OCI-LY7 (cell line): ENCODE data around the gene B2M. TPM values are rescaled to one million over a fixed set of nuclear protein-coding genes. Genes with fewer than 3 reads are reported as not detected.
A peak's percentile ranks its signal among the peaks of the same experiment; 100 is the strongest.

Experiments used
- BruUV-seq: library from RNA; stranded (reverse); fragments of 400-500 nt; replicated peaks from 2 replicates; lab custom pipeline; 2021; lab: Mats Ljungman, UMichigan
- CTCF ChIA-PET: fragments of 300-600 bp; sonication (Branson Sonifier 250); formaldehyde crosslinking; loops from one replicate; lab custom pipeline; 2022; ENCODE audit warnings: antibody characterized with exemption; ENCODE audit not compliant: unreplicated experiment; lab: Charles Lee
- POLR2A ChIA-PET: fragments of 300-600 bp; sonication (Branson Sonifier 250); formaldehyde crosslinking; loops from one replicate; lab custom pipeline; 2022; ENCODE audit warnings: antibody characterized with exemption; lab: Charles Lee
- DNase-seq: peaks from one replicate; pipeline ENCODE4 v3.0.0-alpha.2; 2015; ENCODE audit warnings: low spot score
- H2AFZ ChIP-seq: fragments of 200-600 bp; sonication (generic), shearing (Covaris generic); 2 replicates; pipeline ENCODE4 v1.6.1; 2014; ENCODE audit warnings: mild to moderate bottlenecking, antibody characterized with exemption, low read length, moderate library complexity
- H3K27ac ChIP-seq: fragments of 200-600 bp; sonication (generic); 2 replicates; pipeline ENCODE4 v1.5.1; 2014; ENCODE audit warnings: mixed run types, low read depth, mild to moderate bottlenecking, moderate library complexity, low read length, inconsistent platforms; ENCODE audit not compliant: poor library complexity, severe bottlenecking
- H3K36me3 ChIP-seq: fragments of 200-600 bp; sonication (generic); 2 replicates; pipeline ENCODE4 v1.6.1; 2014; ENCODE audit warnings: mild to moderate bottlenecking, antibody characterized with exemption, low read length, moderate library complexity, mixed read lengths; ENCODE audit not compliant: insufficient read depth
- H3K4me1 ChIP-seq: fragments of 200-600 bp; sonication (generic); 2 replicates; pipeline ENCODE4 v1.5.1; 2014; ENCODE audit warnings: mild to moderate bottlenecking, low read length; ENCODE audit not compliant: insufficient read depth, poor library complexity, severe bottlenecking
- H3K4me2 ChIP-seq: fragments of 200-600 bp; sonication (generic); 2 replicates; pipeline ENCODE4 v1.6.1; 2014; ENCODE audit warnings: mild to moderate bottlenecking, low read length
- H3K4me3 ChIP-seq: fragments of 200-600 bp; sonication (generic); 2 replicates; pipeline ENCODE4 v1.5.1; 2014; ENCODE audit warnings: mild to moderate bottlenecking, low read depth, low read length; ENCODE audit not compliant: poor library complexity, severe bottlenecking
- H3K79me2 ChIP-seq: fragments of 200-600 bp; sonication (generic); 2 replicates; pipeline ENCODE4 v1.6.1; 2016; ENCODE audit warnings: low read depth, mild to moderate bottlenecking, low read length, moderate library complexity, mixed read lengths; ENCODE audit not compliant: insufficient read depth
- H3K9me2 ChIP-seq: fragments of 200-600 bp; sonication (generic); 2 replicates; pipeline ENCODE4 v1.6.1; 2016; ENCODE audit warnings: mild to moderate bottlenecking, low read length, mixed read lengths; ENCODE audit not compliant: insufficient read depth
- H3K9me3 ChIP-seq: fragments of 200-600 bp; sonication (generic); 2 replicates; pipeline ENCODE4 v1.6.1; 2014; ENCODE audit warnings: mild to moderate bottlenecking, mixed run types, low read length, mixed read lengths
- H4K20me1 ChIP-seq: fragments of 200-600 bp; sonication (generic); 2 replicates; pipeline ENCODE4 v1.6.1; 2014; ENCODE audit warnings: mild to moderate bottlenecking, antibody characterized with exemption, low read length, moderate library complexity, mixed read lengths; ENCODE audit not compliant: insufficient read depth
- EZH2phosphoT487 ChIP-seq: fragments of 200-600 bp; sonication (generic); IDR thresholded peaks from 2 replicates; pipeline ENCODE4 v1.6.1; 2018; ENCODE audit warnings: low read depth, borderline replicate concordance, mild to moderate bottlenecking, mixed run types, antibody characterized with exemption, low read length, moderate library complexity, mixed read lengths
- intact Hi-C: fragments of 100-400 bp; cut with micrococcal nuclease; formaldehyde crosslinking; loops from one replicate; pipeline ENCODE4 v1.10.0; 2022; ENCODE audit not compliant: unreplicated experiment
- total RNA-seq, 2 experiments: library from RNA; depleted of rRNA in 1 of 2; stranded (reverse); fragments of >200 nt in 1 of 2; shearing (Covaris generic) in 1 of 2; gene quantifications; 2 replicates each; pipeline ENCODE4 v1.2.3, GENCODE V29; 2014 to 2022
- TF ChIP-seq, protein P1 (sequence below): fragments of 200-600 bp; sonication (generic); conservative IDR thresholded peaks from 2 replicates; pipeline ENCODE4 v1.5.1; 2014; ENCODE audit warnings: mild to moderate bottlenecking, antibody characterized with exemption, low read length, moderate library complexity, mixed read lengths

The B2M gene
- total RNA-seq, 2 experiments from 2014 or later: 1,161 to 1,738 TPM

- peaks cover 37% of the 10 kb centered on the region for H3K4me1 ChIP-seq
- H3K4me3 ChIP-seq: peak overlapping the region; percentile 36
- BruUV-seq: no TSS peak
- peak overlapping the region; percentile 62 for H3K27ac ChIP-seq
- H4K20me1 ChIP-seq: no peaks in the 10 kb centered on the region
- no peak for TF ChIP-seq EZH2phosphoT487
- TF ChIP-seq, protein P1, sequence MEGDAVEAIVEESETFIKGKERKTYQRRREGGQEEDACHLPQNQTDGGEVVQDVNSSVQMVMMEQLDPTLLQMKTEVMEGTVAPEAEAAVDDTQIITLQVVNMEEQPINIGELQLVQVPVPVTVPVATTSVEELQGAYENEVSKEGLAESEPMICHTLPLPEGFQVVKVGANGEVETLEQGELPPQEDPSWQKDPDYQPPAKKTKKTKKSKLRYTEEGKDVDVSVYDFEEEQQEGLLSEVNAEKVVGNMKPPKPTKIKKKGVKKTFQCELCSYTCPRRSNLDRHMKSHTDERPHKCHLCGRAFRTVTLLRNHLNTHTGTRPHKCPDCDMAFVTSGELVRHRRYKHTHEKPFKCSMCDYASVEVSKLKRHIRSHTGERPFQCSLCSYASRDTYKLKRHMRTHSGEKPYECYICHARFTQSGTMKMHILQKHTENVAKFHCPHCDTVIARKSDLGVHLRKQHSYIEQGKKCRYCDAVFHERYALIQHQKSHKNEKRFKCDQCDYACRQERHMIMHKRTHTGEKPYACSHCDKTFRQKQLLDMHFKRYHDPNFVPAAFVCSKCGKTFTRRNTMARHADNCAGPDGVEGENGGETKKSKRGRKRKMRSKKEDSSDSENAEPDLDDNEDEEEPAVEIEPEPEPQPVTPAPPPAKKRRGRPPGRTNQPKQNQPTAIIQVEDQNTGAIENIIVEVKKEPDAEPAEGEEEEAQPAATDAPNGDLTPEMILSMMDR: no peak
- no peak for DNase-seq
- intact Hi-C loops: loop anchor here (2.0 to 5.0 kb wide), 2 partner anchors 23 to 308 kb away; partner anchors contain the start of gene CTDSPL2
- no peaks in the 10 kb centered on the region for H3K9me2 ChIP-seq
- CTCF ChIA-PET: interaction anchor here (0.9 to 1.9 kb wide), 6 partner anchors 22 to 151 kb away, joined by 3 to 15 read pairs (median 4); partner anchors contain the start of gene SPG11
- peaks cover 8% of the 10 kb centered on the region for H3K36me3 ChIP-seq
- H3K79me2 ChIP-seq: peaks cover 1% of the 10 kb centered on the region; the same call in 1 of the 2 replicates
- peak overlapping the region; percentile 97 for H2AFZ ChIP-seq
- no peaks in the 10 kb centered on the region for H3K9me3 ChIP-seq
- POLR2A ChIA-PET: interaction anchor here (0.7 to 6.1 kb wide), 19 partner anchors 10 to 573 kb away, joined by 3 to 72 read pairs (median 5); partner anchors contain the start of genes B2M, PATL2 and SPG11
- H3K4me2 ChIP-seq: peak overlapping the region; percentile 72
Measured at GRCh38 chr15:44735482-44736180, 24.3 kb downstream of the B2M start.

DNA sequence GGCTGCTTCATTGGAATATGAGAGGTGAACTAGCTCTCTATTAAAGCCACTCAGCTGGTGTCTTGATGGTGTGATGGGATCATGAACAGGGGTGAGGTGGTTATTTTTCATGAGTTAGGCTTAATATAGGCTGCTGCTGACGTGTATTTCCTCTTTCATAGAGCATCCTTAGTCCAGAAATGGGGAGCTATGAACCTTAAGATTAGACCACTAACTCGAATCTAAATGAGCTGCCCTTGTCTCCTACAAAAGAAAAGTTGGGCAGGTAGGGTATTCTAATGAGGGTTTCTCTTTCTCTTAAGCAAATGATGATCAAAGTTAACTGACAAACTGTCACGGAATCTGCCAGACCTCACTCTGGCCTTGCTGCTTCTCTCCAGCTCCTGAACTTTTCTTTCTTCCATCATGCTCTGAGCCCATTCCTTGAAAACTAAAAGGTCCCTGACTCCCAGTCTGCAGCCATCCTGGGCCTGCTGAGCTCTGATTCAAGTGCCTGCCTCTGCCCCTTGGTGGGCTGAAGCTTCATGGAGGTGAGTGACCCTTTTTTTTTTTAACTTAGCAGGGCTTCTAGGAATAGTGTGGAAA, 25.0 kb downstream of the B2M start, which contains the start of gene TRIM69:
TRIM69 (plus strand) TSS at position 348 of the 585 bp plus-strand sequence; CDS start at position 525, 177 bp downstream.
- H3K79me2 ChIP-seq: no peaks in the 10 kb centered on the region
- no peaks in the 10 kb centered on the region for H3K9me2 ChIP-seq
- H3K36me3 ChIP-seq: peaks cover 8% of the 10 kb centered on the region
- no peaks in the 10 kb centered on the region for H3K9me3 ChIP-seq
- H3K4me3 ChIP-seq: peak within 1 kb of the TSS; percentile 36
- POLR2A ChIA-PET: interaction anchor here (0.7 to 6.1 kb wide), 20 partner anchors 10 to 572 kb away, joined by 3 to 72 read pairs (median 4); partner anchors contain the start of genes B2M, PATL2 and SPG11
- H3K4me2 ChIP-seq: peak within 1 kb of the TSS; percentile 72
- TF ChIP-seq, protein P1: no peak
- TF ChIP-seq EZH2phosphoT487: no peak
- intact Hi-C loops: loop anchor here (2.0 to 5.0 kb wide), 2 partner anchors 23 to 309 kb away; partner anchors contain the start of gene CTDSPL2
- H3K4me1 ChIP-seq: peaks cover 35% of the 10 kb centered on the region
- no TSS peak for BruUV-seq
- DNase-seq: peak; percentile 39
- H4K20me1 ChIP-seq: no peaks in the 10 kb centered on the region
- CTCF ChIA-PET: interaction anchor here (0.9 to 1.9 kb wide), 7 partner anchors 7 to 152 kb away, joined by 3 to 15 read pairs (median 3); partner anchors contain the start of gene SPG11
- peak within 1 kb of the TSS; percentile 62 for H3K27ac ChIP-seq
- peak within 1 kb of the TSS; percentile 97 for H2AFZ ChIP-seq
